CD4-positive, alpha-beta T cell (primary cell): Measurements from ENCODE around the gene ITGAE. TPM values are rescaled to one million over a fixed set of nuclear protein-coding genes. Genes with fewer than 3 reads are reported as not detected.

Experiments
- ATAC-seq: fragments of 200-7000 bp; cut with Tn5 transposase; one replicate; pipeline ENCODE4 v1.10.0; 2022; ENCODE audit warnings: mild to moderate bottlenecking; ENCODE audit not compliant: poor library complexity
- CTCF ChIA-PET: fragments of 350-600 bp; sonication (Branson Sonifier 250); formaldehyde crosslinking; loops from one replicate; lab custom pipeline; 2021; ENCODE audit warnings: antibody characterized with exemption, inconsistent platforms; lab: Charles Lee
- POLR2A ChIA-PET: fragments of 350-600 bp; sonication (Branson Sonifier 250); formaldehyde crosslinking; loops from one replicate; lab custom pipeline; 2021; ENCODE audit warnings: antibody characterized with exemption, inconsistent platforms; lab: Charles Lee
- DNase-seq, 14 experiments: peaks; one replicate each; pipeline ENCODE4 v3.0.0-alpha.2; 2013 to 2020; ENCODE audit warnings: mixed read lengths in 2 of 14
- H3K27ac ChIP-seq, 2 donors: one replicate each; pipeline versions ENCODE4 v1.5.1 to v1.7.0; 2013; ENCODE audit warnings: low read length in 2 of 2, low read depth in 1 of 2, mild to moderate bottlenecking in 1 of 2
- H3K27me3 ChIP-seq, 2 experiments: 1 replicate in 1 of 2; 2 replicates in 1 of 2; pipeline versions ENCODE4 v1.6.1 to v1.7.0; 2013; ENCODE audit warnings: low read length in 2 of 2, control low read depth in 1 of 2, mild to moderate bottlenecking in 1 of 2, moderate library complexity in 1 of 2; ENCODE audit not compliant: insufficient read depth in 2 of 2, control insufficient read depth in 1 of 2
- H3K36me3 ChIP-seq: one replicate; pipeline ENCODE4 v1.6.1; 2013; ENCODE audit warnings: low read length, control low read depth; ENCODE audit not compliant: insufficient read depth
- H3K4me1 ChIP-seq: one replicate; pipeline ENCODE4 v1.6.1; 2013; ENCODE audit warnings: low read length, control low read depth; ENCODE audit not compliant: insufficient read depth
- H3K4me3 ChIP-seq: one replicate; pipeline ENCODE4 v1.5.1; 2013; ENCODE audit warnings: mild to moderate bottlenecking, low read length, moderate library complexity
- H3K9me3 ChIP-seq, 2 experiments: 1 replicate in 1 of 2; 2 replicates in 1 of 2; pipeline versions ENCODE4 v1.6.1 to v1.7.0; 2013; ENCODE audit warnings: low read length in 2 of 2, mild to moderate bottlenecking in 2 of 2, control low read depth in 1 of 2, moderate library complexity in 1 of 2; ENCODE audit not compliant: control insufficient read depth in 1 of 2, insufficient read depth in 1 of 2
- H3K27ac Mint-ChIP-seq: one replicate; pipeline ENCODE4 v1.8.0; 2020; ENCODE audit warnings: mixed read lengths
- H3K27me3 Mint-ChIP-seq: one replicate; pipeline ENCODE4 v1.8.0; 2021; ENCODE audit warnings: mixed read lengths
- H3K36me3 Mint-ChIP-seq: one replicate; pipeline ENCODE4 v1.8.0; 2021; ENCODE audit warnings: low read depth, mixed read lengths
- H3K4me1 Mint-ChIP-seq: one replicate; pipeline ENCODE4 v1.8.0; 2021; ENCODE audit warnings: low read depth, mixed read lengths
- H3K4me3 Mint-ChIP-seq: one replicate; pipeline ENCODE4 v1.8.0; 2020; ENCODE audit warnings: mild to moderate bottlenecking, mixed read lengths
- H3K9me3 Mint-ChIP-seq: one replicate; pipeline ENCODE4 v1.8.0; 2020; ENCODE audit warnings: mixed read lengths
- CTCF ChIP-seq: fragments of 200-600 bp; IDR thresholded peaks from one replicate; pipeline ENCODE4 v1.8.0; 2022; ENCODE audit warnings: antibody characterized with exemption, mild to moderate bottlenecking
- intact Hi-C, 2 experiments: fragments of 100-400 bp; cut with DNase I in 1 of 2; cut with micrococcal nuclease in 1 of 2; formaldehyde crosslinking; loops; one replicate each; pipeline versions ENCODE4 v1.15.1 to v1.9.0; 2023 to 2025; cut with DNase I, micrococcal nuclease
- total RNA-seq, 174 experiments: library from RNA in 2 of 174; stranded (reverse) in 2 of 174; gene quantifications; one replicate each; pipeline ENCODE4 v1.2.3 and lab custom pipeline; 2021 to 2026

Gene ITGAE
- total RNA-seq, 2 experiments from 2014 or later: 15.8 to 18.3 TPM

- Histone ChIP-seq H3K27ac (no peak overlapping the region), H3K27me3 (no peaks in the 10 kb centered on the region), H3K4me1 (no peaks in the 10 kb centered on the region), H3K9me3 (no peaks in the 10 kb centered on the region), H3K4me3 (no peak overlapping the region), H3K36me3 (peaks cover 94% of the 10 kb centered on the region)
- ChIA-PET CTCF (no interaction called here), POLR2A (no interaction called here)
- no peak for ATAC-seq
- TF ChIP-seq CTCF: no peak
- DNase-seq: no peak
- Mint-ChIP-seq H3K36me3 (peaks cover 84% of the 10 kb centered on the region), H3K27ac (no peak overlapping the region), H3K9me3 (no peaks in the 10 kb centered on the region), H3K27me3 (no peaks in the 10 kb centered on the region), H3K4me1 (no peaks in the 10 kb centered on the region), H3K4me3 (no peak overlapping the region)
- intact Hi-C loops: no loop called here
These were observed 14.9 kb upstream of the ITGAE start for GRCh38 chr17:3815925-3816324.

GRCh38 chr17:3815122-3815521 is 14.1 kb upstream of the ITGAE start:
- Histone ChIP-seq H3K27me3 (no peaks in the 10 kb centered on the region), H3K27ac (no peak overlapping the region), H3K9me3 (no peaks in the 10 kb centered on the region), H3K4me3 (no peak overlapping the region), H3K4me1 (no peaks in the 10 kb centered on the region), H3K36me3 (peaks cover 95% of the 10 kb centered on the region)
- DNase-seq: no peak
- Mint-ChIP-seq H3K4me3 (no peak overlapping the region), H3K27ac (no peak overlapping the region), H3K27me3 (no peaks in the 10 kb centered on the region), H3K9me3 (no peaks in the 10 kb centered on the region), H3K36me3 (peaks cover 85% of the 10 kb centered on the region), H3K4me1 (no peaks in the 10 kb centered on the region)
- ChIA-PET CTCF (no interaction called here), POLR2A (no interaction called here)
- no peak for TF ChIP-seq CTCF
- ATAC-seq: no peak
- intact Hi-C loops: no loop called here

GRCh38 chr17:3814361-3814760 is 13.4 kb upstream of the ITGAE start:
- Mint-ChIP-seq H3K9me3 (no peaks in the 10 kb centered on the region), H3K36me3 (peaks cover 85% of the 10 kb centered on the region), H3K27me3 (no peaks in the 10 kb centered on the region), H3K27ac (no peak overlapping the region), H3K4me1 (no peaks in the 10 kb centered on the region), H3K4me3 (no peak overlapping the region)
- Histone ChIP-seq H3K27ac (no peak overlapping the region), H3K4me1 (no peaks in the 10 kb centered on the region), H3K36me3 (peaks cover 90% of the 10 kb centered on the region), H3K4me3 (no peak overlapping the region), H3K27me3 (no peaks in the 10 kb centered on the region), H3K9me3 (no peaks in the 10 kb centered on the region)
- TF ChIP-seq CTCF: no peak
- CTCF ChIA-PET: no interaction called here
- intact Hi-C loops: no loop called here
- POLR2A ChIA-PET: no interaction called here
- DNase-seq (no peak), ATAC-seq (no peak)
